Vagina (tissue), 2 donors: ENCODE measurements around the gene MYLIP. TPM values are rescaled to one million over a fixed set of nuclear protein-coding genes. Genes with fewer than 3 reads are reported as not detected.

Source experiments
- DNase-seq, 2 donors: peaks; one replicate each; pipeline ENCODE4 v3.0.0-alpha.2; 2017; ENCODE audit errors: extremely low spot score in 2 of 2
- H3K27ac ChIP-seq: fragments of 200-600 bp; sonication (generic); one replicate; pipeline ENCODE4 v1.5.1; 2019
- H3K27me3 ChIP-seq: fragments of 200-600 bp; sonication (generic); one replicate; pipeline ENCODE4 v1.5.1; 2019
- H3K36me3 ChIP-seq, 2 donors: fragments of 200-600 bp; sonication (generic); one replicate each; pipeline ENCODE4 v1.5.1; 2017 to 2019
- H3K4me1 ChIP-seq: fragments of 200-600 bp; sonication (generic); one replicate; pipeline ENCODE4 v1.5.1; 2019
- H3K4me3 ChIP-seq, 2 donors: fragments of 200-600 bp; sonication (generic); 1 replicate in 1 of 2; 2 replicates in 1 of 2; pipeline ENCODE4 v1.5.1; 2016 to 2019
- H3K9me3 ChIP-seq: fragments of 200-600 bp; sonication (generic); one replicate; pipeline ENCODE4 v1.5.1; 2019
- POLR2A ChIP-seq, 2 donors: fragments of 450-650 bp; IDR thresholded peaks; one replicate each; pipeline ENCODE4 v1.6.1; 2017; ENCODE audit warnings: antibody characterized with exemption in 2 of 2, mild to moderate bottlenecking in 2 of 2, moderate library complexity in 2 of 2
- POLR2AphosphoS5 ChIP-seq, 2 donors: sonication (generic); formaldehyde crosslinking; IDR thresholded peaks; one replicate each; pipeline ENCODE4 v1.9.0; 2017; ENCODE audit warnings: antibody characterized with exemption in 2 of 2, mild to moderate bottlenecking in 2 of 2, low read depth in 1 of 2; ENCODE audit not compliant: insufficient read depth in 1 of 2
- intact Hi-C: fragments of 100-400 bp; cut with DNase I; formaldehyde crosslinking; loops from one replicate; pipeline ENCODE4 v1.15.1; 2023
- total RNA-seq: library from RNA; depleted of rRNA; stranded (reverse); fragments of >200 nt; gene quantifications from one replicate; pipeline ENCODE4 v1.2.3, GENCODE V29; 2016
- TF ChIP-seq, protein P1 (sequence below), 3 experiments: fragments of 450-650 bp in 2 of 3; fragments of 200-600 bp in 1 of 3; sonication (generic) in 1 of 3; IDR thresholded peaks; one replicate each; pipeline ENCODE4 v1.5.1; 2017 to 2019; ENCODE audit warnings: antibody characterized with exemption in 3 of 3, mild to moderate bottlenecking in 2 of 3, moderate library complexity in 2 of 3

The MYLIP gene
- total RNA-seq, 1 donor from 2014 or later = 30.7 TPM

DNA sequence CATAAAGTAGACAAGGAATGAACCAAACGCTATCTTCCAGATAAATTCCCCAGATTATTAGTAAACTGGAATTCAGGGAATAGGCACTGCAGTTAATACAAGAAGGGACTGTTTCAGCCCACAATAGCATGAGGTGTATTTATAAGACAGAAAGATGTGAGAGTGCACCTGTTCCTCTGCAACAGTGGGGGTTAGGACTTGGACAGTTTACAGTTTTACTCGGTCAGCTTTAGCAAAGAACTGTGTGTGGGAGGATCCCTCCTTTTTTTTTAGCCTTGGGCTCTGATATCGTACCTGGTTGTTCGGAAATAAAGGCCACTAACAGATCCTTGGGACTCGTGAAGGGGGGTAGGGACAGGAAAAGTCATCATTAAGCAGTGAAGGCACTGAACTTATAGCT lies 2.0 kb upstream of the MYLIP start:
- Histone ChIP-seq H3K36me3 (no peaks in the 10 kb centered on the region), H3K27me3 (no peaks in the 10 kb centered on the region), H3K27ac (no peak overlapping the region), H3K9me3 (no peaks in the 10 kb centered on the region), H3K4me3 (no peak overlapping the region), H3K4me1 (peaks cover 9% of the 10 kb centered on the region)
- intact Hi-C loops = loop anchor here (10.0 kb wide), 1 partner anchor 432 kb away; no protein-coding TSS in a partner anchor
- no peak for DNase-seq
- TF ChIP-seq, protein P1, sequence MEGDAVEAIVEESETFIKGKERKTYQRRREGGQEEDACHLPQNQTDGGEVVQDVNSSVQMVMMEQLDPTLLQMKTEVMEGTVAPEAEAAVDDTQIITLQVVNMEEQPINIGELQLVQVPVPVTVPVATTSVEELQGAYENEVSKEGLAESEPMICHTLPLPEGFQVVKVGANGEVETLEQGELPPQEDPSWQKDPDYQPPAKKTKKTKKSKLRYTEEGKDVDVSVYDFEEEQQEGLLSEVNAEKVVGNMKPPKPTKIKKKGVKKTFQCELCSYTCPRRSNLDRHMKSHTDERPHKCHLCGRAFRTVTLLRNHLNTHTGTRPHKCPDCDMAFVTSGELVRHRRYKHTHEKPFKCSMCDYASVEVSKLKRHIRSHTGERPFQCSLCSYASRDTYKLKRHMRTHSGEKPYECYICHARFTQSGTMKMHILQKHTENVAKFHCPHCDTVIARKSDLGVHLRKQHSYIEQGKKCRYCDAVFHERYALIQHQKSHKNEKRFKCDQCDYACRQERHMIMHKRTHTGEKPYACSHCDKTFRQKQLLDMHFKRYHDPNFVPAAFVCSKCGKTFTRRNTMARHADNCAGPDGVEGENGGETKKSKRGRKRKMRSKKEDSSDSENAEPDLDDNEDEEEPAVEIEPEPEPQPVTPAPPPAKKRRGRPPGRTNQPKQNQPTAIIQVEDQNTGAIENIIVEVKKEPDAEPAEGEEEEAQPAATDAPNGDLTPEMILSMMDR (IDR thresholded peaks at IDR 0.05) = no peak

DNA sequence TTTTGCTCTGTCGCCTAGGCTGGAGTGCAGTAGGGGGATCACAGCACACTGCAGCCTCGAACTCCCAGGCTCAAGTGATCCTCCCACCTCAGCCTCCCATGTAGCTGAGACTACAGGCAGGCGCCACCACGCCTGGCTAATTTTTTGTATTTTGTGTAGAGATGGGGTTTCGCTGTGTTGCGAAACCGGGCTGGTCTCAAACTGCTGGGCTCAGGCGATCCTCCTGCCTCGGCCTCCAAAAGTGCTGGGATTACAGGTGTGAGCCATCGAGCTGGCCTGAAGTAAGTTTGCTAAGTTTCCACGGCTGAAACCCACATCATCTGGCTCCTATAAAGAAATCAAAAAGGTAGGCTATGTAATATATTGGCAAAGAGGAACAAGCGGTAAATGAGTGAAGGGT lies 1.4 kb upstream of the MYLIP start:
- TF ChIP-seq, protein P1 (IDR thresholded peaks at IDR 0.05) = no peak
- no peak for TF ChIP-seq POLR2AphosphoS5 (IDR thresholded peaks at IDR 0.05; ENCODE audit: insufficient read depth in 1 of 2, low read depth in 1 of 2)
- no peak for TF ChIP-seq POLR2A (IDR thresholded peaks at IDR 0.05)
- Histone ChIP-seq H3K4me3 (no peak overlapping the region), H3K36me3 (no peaks in the 10 kb centered on the region), H3K27me3 (no peaks in the 10 kb centered on the region), H3K9me3 (no peaks in the 10 kb centered on the region), H3K4me1 (peaks cover 14% of the 10 kb centered on the region), H3K27ac (no peak overlapping the region)
- intact Hi-C loops = loop anchor here (10.0 kb wide), 1 partner anchor 433 kb away; no protein-coding TSS in a partner anchor
- DNase-seq = no peak

DNA sequence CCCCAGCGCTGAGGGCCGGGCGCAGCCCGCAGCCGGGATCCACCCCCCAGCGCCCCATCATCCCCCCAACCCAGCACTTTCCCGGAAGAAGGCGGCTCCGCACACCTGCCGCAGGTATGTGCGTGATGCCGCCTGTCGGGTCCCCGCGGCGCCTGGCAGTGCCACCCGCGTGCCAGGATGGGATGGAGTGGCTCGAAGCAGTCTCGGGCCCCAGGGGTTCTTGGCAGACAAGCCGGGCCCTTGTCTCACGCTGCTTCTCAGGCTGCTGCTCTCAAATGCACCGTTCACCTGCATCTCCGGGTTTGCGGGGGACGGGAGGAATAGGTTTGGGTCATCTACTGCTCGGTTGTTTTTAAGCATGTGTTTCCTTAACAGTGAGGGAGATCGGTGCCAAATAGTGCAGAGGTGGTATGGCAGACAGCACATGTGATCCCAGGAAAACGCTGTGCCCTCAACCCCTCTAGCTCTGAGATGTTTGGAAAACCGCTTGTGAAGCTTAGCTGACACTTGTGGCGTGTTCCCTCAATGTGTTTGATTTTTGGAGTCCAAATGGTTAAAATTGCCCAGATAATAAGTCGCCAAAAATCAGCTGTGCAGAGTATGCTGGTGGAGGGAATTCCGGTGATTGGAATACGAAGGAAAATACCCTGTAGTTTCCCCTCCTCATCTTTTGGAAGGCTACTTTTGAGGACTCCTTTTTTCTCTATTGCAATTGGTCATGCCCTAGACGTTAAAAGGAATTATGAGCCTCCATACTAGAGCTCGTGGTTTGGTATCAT lies 926 bp downstream of the MYLIP start:
- Histone ChIP-seq H3K27me3 (no peaks in the 10 kb centered on the region), H3K9me3 (no peaks in the 10 kb centered on the region), H3K4me1 (peaks cover 37% of the 10 kb centered on the region), H3K27ac (peak overlapping the region; percentile 99), H3K36me3 (no peaks in the 10 kb centered on the region), H3K4me3 (peak overlapping the region; percentile 98 to 99)
- no peak for DNase-seq
- TF ChIP-seq POLR2AphosphoS5 (IDR thresholded peaks at IDR 0.05; ENCODE audit: insufficient read depth in 1 of 2, low read depth in 1 of 2) = no peak
- TF ChIP-seq, protein P1 (IDR thresholded peaks at IDR 0.05) = peak in 1 of 3 experiments; percentile 35
- intact Hi-C loops = loop anchor here (10.0 kb wide), 2 partner anchors 55 to 435 kb away; no protein-coding TSS in a partner anchor

DNA sequence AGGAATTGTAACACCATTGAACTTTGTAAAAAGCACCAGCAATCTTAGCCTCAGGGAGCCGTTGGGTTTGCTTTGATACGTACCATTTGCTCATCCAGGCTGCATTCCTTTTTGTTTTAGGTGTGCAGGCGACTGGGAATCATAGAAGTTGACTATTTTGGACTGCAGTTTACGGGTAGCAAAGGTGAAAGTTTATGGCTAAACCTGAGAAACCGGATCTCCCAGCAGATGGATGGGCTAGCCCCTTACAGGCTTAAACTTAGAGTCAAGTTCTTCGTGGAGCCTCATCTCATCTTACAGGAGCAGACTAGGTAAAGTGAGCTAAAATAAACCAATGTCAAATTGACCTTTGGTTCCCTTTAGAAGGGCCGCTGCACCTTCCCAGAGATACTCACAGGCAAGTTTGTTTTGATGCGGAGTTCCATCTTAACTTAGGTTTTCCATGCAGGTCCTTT lies 1.6 kb downstream of the MYLIP start:
- H3K9me3 ChIP-seq = no peaks in the 10 kb centered on the region
- no peak for DNase-seq
- H3K4me1 ChIP-seq = peaks cover 43% of the 10 kb centered on the region
- TF ChIP-seq POLR2A (IDR thresholded peaks at IDR 0.05) (no peak), POLR2AphosphoS5 (IDR thresholded peaks at IDR 0.05; ENCODE audit: insufficient read depth in 1 of 2, low read depth in 1 of 2) (no peak)
- TF ChIP-seq, protein P1 (IDR thresholded peaks at IDR 0.05) = no peak
- peak overlapping the region; percentile 99 for H3K27ac ChIP-seq
- H3K4me3 ChIP-seq = peak overlapping the region; percentile 98 to 99
- intact Hi-C loops = loop anchor here (10.0 kb wide), 1 partner anchor 54 kb away; no protein-coding TSS in a partner anchor
- no peaks in the 10 kb centered on the region for H3K36me3 ChIP-seq
- H3K27me3 ChIP-seq = no peaks in the 10 kb centered on the region

DNA sequence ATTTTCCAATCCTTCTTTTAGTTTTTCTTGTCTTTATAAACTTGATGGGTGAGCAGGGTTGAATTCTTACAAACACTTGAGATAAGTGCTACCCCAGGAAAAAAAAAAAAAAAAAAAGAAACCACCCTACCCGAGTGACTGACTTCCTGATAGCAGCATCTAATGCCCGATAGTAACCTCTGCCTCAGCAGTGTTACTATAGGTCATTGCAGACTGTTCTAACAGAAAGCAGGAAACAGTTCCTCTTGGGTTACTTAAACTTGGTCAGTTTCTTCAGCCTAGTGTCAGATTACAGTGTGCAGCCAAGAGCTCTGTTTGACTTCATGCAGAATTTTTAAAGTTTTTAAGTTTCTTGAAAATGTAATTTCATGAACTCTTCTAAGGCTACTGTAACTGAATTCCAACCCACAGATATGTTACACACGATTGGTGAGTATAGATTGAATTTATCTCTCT lies 2.1 kb downstream of the MYLIP start:
- H3K36me3 ChIP-seq = no peaks in the 10 kb centered on the region
- peak overlapping the region; percentile 99 for H3K27ac ChIP-seq
- DNase-seq = no peak
- H3K4me1 ChIP-seq = peaks cover 46% of the 10 kb centered on the region
- H3K27me3 ChIP-seq = no peaks in the 10 kb centered on the region
- peak overlapping the region; percentile 98 to 99 for H3K4me3 ChIP-seq
- intact Hi-C loops = loop anchor here (10.0 kb wide), 1 partner anchor 54 kb away; no protein-coding TSS in a partner anchor
- TF ChIP-seq, protein P1 (IDR thresholded peaks at IDR 0.05) = no peak
- peak in 1 of 2 donors; percentile 77 for TF ChIP-seq POLR2AphosphoS5 (IDR thresholded peaks at IDR 0.05; ENCODE audit: insufficient read depth in 1 of 2, low read depth in 1 of 2)
- H3K9me3 ChIP-seq = no peaks in the 10 kb centered on the region
